Coronary artery (tissue), 2 donors: ENCODE data around the gene NUDT3.
A peak's percentile ranks its signal among the peaks of the same experiment; 100 is the strongest.

Experiments used
- DNase-seq: peaks from one replicate; pipeline ENCODE4 v3.0.0-alpha.2; 2017; ENCODE audit warnings: low spot score
- H3K27ac ChIP-seq, 2 donors: fragments of 200-600 bp; sonication (generic); one replicate each; pipeline ENCODE4 v1.5.1; 2016 to 2019
- H3K4me3 ChIP-seq: fragments of 200-600 bp; sonication (generic); 2 replicates; pipeline ENCODE4 v1.5.1; 2016; ENCODE audit warnings: mild to moderate bottlenecking, moderate library complexity
- CTCF ChIP-seq: fragments of 200-600 bp; sonication (generic); IDR thresholded peaks from one replicate; pipeline ENCODE4 v1.5.1; 2019; ENCODE audit warnings: antibody characterized with exemption

The NUDT3 gene

GRCh38 chr6:34285448-34286164 lies 106.9 kb downstream of the NUDT3 start:
- TF ChIP-seq CTCF = no peak
- DNase-seq = no peak
- peak overlapping the region in 1 of 2 donors; percentile 70 for H3K27ac ChIP-seq

GRCh38 chr6:34284563-34285447 lies 107.7 kb downstream of the NUDT3 start:
- DNase-seq = no peak
- Histone ChIP-seq H3K4me3 (peak overlapping the region; percentile 3), H3K27ac (peak overlapping the region in 1 of 2 donors; percentile 70)
- TF ChIP-seq CTCF = no peak

More at GRCh38 chr6:34285448-34286164, 106.9 kb downstream of the NUDT3 start:
- H3K4me3 ChIP-seq = no peak overlapping the region

GRCh38 chr6:34281702-34282334 lies 110.7 kb downstream of the NUDT3 start:
- TF ChIP-seq CTCF = no peak
- DNase-seq = no peak
- Histone ChIP-seq H3K27ac (no peak overlapping the region), H3K4me3 (no peak overlapping the region)

GRCh38 chr6:34280216-34280615 lies 112.3 kb downstream of the NUDT3 start:
- no peak for TF ChIP-seq CTCF
- Histone ChIP-seq H3K4me3 (no peak overlapping the region), H3K27ac (no peak overlapping the region)
- DNase-seq = no peak

- no peak for TF ChIP-seq CTCF
- no peak for DNase-seq
- Histone ChIP-seq H3K27ac (no peak overlapping the region), H3K4me3 (no peak overlapping the region)
Measured at GRCh38 chr6:34278833-34279232, 113.6 kb downstream of the NUDT3 start.

GRCh38 chr6:34277763-34278112 lies 114.7 kb downstream of the NUDT3 start:
- no peak overlapping the region for H3K4me3 ChIP-seq
- no peak for DNase-seq
- no peak for TF ChIP-seq CTCF
- H3K27ac ChIP-seq = no peak overlapping the region
